ENCODE results near the gene GAS2L1. TPM values are rescaled to one million over a fixed set of nuclear protein-coding genes. Genes with fewer than 3 reads are reported as not detected.

Gene GAS2L1
- total RNA-seq, result 8.0 and 18.7 TPM in 2 replicates

GRCh38 chr22:29306175-29306834, at the start of gene GAS2L1:
Gene GAS2L1 (plus strand): TSS chr22:29306650. CDS start chr22:29308106, 1,456 bp downstream.
- DNase-seq (ENCODE audit: low read depth), result peak; percentile 53

- DNase-seq (ENCODE audit: low read depth), result no peak
These were observed 48.7 kb upstream of the GAS2L1 start for GRCh38 chr22:29257751-29258181.

- no peak for DNase-seq (ENCODE audit: low read depth)
These were observed 47.8 kb upstream of the GAS2L1 start for GRCh38 chr22:29258407-29259252.

- no peak for DNase-seq (ENCODE audit: low read depth)
These were observed 47.1 kb upstream of the GAS2L1 start for GRCh38 chr22:29259253-29259899.

- no peak for DNase-seq (ENCODE audit: low read depth)
These were observed 46.4 kb upstream of the GAS2L1 start for GRCh38 chr22:29260031-29260560.

GRCh38 chr22:29260601-29261315, 45.7 kb upstream of the GAS2L1 start:
- DNase-seq (ENCODE audit: low read depth), result no peak

- DNase-seq (ENCODE audit: low read depth), result no peak
These were observed 42.6 kb upstream of the GAS2L1 start for GRCh38 chr22:29263791-29264276.

- DNase-seq (ENCODE audit: low read depth), result no peak
These were observed 41.1 kb upstream of the GAS2L1 start for GRCh38 chr22:29265305-29265704.

- DNase-seq (ENCODE audit: low read depth), result no peak
These were observed 40.5 kb upstream of the GAS2L1 start for GRCh38 chr22:29265929-29266328.

GRCh38 chr22:29266564-29267461, 39.6 kb upstream of the GAS2L1 start:
- no peak for DNase-seq (ENCODE audit: low read depth)

GRCh38 chr22:29267462-29267857, 39.0 kb upstream of the GAS2L1 start:
- DNase-seq (ENCODE audit: low read depth), result no peak

- peak; percentile 80 for DNase-seq (ENCODE audit: low read depth)
These were observed 38.5 kb upstream of the GAS2L1 start, which contains the start of the genes EWSR1 and RHBDD3 for GRCh38 chr22:29267858-29268510. Gene EWSR1 (plus strand): TSS chr22:29268268. CDS start chr22:29268337, 69 bp downstream. Gene RHBDD3 (minus strand): TSS chr22:29267981. CDS start chr22:29265626, 2,355 bp downstream.

GRCh38 chr22:29268511-29269229, 37.8 kb upstream of the GAS2L1 start:
- no peak for DNase-seq (ENCODE audit: low read depth)

GRCh38 chr22:29269230-29269604, 37.2 kb upstream of the GAS2L1 start:
- DNase-seq (ENCODE audit: low read depth), result no peak

GRCh38 chr22:29269731-29270474, 36.5 kb upstream of the GAS2L1 start:
- DNase-seq (ENCODE audit: low read depth), result peak; percentile 19

GRCh38 chr22:29270475-29271271, 35.8 kb upstream of the GAS2L1 start:
- peak; percentile 45 for DNase-seq (ENCODE audit: low read depth)

- no peak for DNase-seq (ENCODE audit: low read depth)
These were observed 33.8 kb upstream of the GAS2L1 start for GRCh38 chr22:29272624-29273023.
